ENCODE results near the gene PDXK.
A peak's percentile ranks its signal among the peaks of the same experiment; 100 is the strongest.

The PDXK gene

DNA sequence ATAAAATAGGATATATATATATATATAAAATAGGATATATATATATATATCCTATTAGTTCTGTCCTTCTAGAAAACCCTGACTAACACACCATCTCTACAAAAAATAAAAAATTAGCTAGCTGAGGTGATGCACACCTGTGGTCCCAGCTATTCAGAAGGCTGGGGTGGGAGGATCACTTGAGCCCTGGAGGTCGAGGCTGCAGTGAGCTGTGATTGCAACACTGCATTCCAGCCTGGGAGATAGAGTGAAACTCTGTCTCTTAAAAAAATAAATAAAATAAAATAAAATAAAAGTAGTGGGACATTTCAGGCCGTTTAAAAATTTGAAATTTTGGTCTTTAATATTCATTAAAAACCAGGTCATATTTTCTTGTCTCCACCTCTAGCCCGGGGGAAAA is 66.2 kb downstream of the PDXK start:
- DNase-seq = no peak

DNA sequence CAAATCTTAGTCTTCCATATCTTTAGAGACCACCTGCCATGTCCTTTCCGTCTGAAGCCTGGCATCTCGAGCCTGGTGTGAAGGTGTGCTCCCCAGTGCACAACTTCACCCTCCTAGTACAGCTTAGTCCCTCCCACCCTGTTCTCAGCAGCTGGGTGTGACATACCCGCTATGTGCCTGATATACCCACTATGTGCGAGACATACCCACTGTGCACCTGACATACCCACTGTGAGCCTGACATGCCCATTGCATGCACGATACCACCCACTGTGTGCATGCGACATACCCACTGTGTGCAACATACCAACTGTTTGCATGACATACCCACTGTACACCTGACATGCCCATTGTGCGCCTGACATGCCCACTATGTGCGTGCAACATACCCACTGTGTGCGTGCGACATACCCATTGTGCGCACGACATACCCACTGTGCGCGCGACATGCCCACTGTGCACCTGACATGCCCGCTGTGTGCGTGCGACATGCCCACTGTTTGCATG is 67.4 kb downstream of the PDXK start:
- DNase-seq = no peak

DNA sequence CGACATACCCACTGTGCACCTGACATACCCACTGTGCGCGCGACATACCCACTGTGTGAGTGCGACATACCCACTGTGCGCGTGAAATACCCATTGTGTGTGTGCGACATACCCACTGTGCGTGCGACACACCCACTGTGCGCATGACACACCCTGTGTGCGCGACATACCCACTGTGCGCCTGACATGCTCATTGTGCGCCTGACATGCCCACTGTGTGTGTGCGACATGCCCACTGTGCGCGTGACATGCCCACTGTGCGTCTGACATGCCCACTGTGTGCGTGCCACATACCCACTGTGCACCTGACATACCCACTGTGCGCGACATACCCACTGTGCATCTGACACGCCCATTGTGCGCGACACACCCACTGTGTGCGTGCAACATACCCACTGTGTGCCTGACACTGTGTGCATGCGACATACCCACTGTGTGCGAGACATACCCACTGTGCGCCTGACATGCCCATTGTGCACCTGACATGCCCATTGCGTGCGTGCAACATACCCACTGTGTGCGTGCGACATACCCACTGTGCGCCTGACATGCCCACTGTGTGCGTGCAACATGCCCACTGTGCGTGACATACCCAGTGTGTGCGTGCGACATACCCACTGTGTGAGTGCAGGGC is 68.0 kb downstream of the PDXK start:
- DNase-seq = no peak

DNA sequence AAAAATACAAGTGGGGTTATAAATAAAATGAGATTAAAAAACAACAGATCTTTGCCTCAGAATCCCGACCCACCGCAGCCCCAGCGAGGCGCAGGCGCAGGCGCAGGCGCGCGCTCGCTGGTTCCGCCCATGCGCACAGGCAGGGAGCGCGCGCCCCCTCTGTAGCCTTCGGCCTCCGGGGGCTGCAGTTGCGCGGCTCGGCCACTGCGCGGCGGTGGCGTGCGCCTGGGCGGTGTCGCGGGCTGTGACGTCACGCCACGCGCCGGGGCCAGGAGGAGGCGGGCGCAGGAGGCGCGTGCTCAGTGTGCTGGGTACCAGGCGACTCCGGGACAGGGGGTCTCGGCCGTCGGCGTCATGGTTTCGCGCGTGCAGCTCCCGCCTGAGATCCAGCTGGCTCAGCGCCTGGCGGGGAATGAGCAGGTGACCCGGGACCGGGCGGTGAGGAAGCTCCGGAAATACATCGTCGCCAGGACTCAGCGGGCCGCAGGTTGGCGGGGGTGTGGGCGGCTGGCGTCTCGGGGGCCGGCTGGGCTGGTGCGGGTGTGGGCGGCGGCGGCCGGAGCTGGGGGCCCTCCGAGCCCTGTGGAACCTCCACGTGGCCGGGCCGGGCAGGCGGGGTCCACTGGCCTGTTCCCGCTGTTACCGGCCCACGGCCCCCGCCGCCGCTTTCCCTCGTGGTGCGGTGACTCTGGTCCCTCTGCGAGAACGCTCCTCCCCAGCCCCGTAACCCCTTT is 70.5 kb downstream of the PDXK start, which contains the start of gene RRP1:
RRP1 (plus strand) TSS at position 302 of the 734 bp plus-strand sequence; CDS start at position 355, 53 bp downstream.
- peak; percentile 81 to 83 for DNase-seq

DNA sequence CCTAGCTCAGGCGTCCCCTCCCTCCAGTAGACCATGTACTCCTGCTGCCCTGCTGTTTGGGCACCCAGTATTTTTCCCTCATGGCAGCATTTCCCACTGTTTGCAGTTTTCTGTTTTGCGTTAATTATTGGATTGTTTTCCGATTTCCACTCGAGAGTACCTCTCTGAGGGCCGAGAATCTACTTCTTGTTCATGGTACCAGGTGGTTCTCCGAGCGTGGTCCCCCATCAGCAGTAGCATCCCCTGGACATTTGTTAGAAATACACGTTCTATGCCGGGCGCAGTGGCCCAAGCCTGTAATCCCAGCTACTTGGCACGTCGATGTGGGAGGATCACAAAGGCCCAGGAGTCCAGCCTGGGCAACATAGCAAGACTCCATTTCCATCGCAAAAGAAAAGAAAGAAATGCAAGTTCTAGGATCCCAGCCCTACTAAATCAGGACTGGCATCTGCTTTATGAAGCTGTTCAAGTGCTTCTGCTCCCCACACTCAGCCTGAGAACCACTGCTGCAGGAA is 71.1 kb downstream of the PDXK start:
- no peak for DNase-seq

DNA sequence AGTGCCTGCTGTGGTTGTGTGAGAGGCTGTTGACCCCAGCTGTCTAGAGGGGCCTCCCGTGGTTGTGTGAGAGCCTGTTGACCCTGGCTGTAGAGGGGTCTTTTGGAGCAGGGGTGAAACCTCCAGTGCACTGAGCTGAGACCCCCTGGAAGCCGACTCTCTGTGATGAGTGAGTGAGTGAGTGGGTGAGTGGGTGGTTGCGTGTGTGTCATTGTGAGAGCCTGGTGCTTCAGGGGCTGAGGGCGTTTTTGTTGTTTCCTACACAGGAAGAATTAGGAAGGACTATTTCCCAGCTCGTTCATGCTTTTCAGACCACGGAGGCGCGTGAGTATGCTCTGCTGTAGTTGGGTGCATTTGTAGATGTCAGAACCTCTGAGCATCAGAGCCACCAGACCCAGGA is 73.5 kb downstream of the PDXK start:
- DNase-seq = no peak

DNA sequence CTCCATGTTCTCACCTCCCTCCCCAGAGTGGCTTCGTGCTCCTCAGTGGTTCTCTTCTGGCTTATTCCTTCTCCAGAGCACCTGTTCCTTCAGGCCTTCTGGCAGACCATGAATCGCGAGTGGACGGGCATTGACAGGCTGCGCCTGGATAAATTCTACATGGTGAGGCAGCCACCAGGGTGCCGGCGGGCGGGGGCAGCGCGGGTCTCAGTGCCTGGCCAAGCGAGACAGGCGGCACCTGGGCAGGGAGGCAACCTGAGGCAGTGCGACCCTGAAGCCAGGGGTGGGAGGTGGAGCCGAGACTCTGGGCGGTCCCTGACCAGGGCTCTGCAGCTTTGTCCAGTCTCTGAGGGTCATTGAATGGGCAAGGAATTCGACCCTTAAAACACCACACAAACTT is 74.3 kb downstream of the PDXK start:
- no peak for DNase-seq

DNA sequence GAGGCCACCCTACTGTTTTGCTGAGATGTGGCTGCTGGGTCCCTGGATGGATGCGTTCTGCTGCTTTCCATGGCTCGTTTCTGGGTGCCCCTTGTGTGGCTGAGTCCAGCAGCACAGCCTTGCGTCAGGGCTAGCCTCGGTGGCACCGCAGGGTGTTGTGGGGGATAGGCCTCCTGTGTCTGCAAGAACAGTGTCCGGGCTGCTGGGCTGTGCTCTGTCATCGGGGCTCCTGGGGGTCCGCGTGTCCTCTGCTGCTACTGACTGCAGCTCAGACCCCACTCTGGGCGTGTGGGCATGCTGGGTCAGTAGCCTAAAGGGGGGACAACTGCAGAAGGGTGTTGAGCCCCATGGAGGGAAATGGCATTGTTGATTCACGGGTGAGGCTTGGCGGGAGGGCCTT is 75.4 kb downstream of the PDXK start:
- DNase-seq = no peak

DNA sequence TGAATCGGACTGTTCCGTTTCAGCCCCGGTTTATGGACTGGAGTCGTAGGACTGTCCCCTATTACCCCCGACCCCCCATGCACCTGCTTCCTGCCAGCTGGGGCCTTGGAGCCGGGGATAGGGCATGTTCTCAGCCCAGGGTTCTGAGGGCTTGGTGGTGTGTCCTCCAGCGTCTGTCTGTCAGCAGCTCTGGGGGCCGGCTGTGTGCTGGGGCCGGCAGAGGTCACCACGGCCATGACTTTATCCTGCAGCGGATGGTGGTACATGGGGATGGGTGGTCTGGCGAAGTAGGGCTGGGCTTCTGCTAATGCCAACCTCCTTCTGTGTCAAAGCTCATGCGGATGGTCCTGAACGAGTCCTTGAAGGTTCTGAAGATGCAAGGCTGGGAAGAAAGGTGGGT is 75.9 kb downstream of the PDXK start:
- no peak for DNase-seq

DNA sequence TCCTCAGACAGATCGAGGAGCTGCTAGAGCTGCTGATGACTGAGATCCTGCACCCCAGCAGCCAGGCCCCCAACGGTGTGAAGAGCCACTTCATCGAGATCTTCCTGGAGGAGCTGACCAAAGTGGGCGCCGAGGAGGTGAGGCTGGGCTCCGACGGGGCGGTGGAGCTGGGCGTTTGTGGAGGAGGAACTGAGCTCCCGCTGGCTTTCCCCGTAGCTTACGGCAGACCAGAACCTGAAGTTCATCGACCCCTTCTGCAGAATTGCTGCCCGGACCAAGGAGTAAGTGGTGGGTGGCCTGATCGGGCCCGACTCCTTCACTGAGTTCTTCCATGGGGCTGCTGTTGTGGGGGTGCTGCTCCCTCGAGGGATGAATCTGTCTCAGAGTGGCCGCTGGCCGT is 78.5 kb downstream of the PDXK start:
- DNase-seq = no peak

DNA sequence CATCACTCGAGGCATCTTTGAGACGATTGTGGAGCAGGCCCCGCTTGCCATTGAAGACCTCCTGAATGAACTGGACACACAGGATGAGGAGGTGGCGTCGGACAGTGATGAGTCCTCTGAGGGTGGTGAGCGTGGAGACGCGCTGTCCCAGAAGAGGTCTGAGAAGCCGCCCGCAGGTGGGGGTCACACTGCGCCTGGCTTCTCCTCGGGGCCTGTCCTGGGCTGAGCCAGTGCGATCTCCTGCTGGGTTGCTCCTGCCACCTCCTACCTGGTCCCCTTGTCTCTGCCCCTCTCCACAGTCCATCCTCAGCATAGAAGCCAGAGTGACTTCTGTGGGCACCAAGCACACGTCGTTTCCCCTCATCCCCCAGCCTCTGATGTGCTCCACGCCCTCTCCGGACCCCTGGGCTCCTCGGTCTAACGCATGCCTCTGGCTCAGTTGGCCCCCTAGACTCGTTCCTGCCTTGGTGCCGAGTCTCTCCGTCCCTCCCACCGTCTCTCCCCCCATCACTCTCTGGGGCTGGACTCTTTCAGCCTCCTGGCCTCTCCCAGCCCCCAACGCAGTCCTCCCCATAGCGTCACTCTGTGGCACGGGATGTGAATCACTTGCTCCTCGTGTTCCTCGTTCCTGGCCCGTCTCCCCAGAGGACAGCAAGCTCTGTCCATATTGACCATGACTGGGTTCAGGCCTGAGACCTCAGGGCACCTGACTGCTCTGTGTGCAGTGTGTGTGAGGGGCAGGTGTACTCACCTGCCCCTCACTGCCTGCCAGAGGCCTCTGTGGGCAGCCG is 79.2 kb downstream of the PDXK start:
- DNase-seq = no peak

DNA sequence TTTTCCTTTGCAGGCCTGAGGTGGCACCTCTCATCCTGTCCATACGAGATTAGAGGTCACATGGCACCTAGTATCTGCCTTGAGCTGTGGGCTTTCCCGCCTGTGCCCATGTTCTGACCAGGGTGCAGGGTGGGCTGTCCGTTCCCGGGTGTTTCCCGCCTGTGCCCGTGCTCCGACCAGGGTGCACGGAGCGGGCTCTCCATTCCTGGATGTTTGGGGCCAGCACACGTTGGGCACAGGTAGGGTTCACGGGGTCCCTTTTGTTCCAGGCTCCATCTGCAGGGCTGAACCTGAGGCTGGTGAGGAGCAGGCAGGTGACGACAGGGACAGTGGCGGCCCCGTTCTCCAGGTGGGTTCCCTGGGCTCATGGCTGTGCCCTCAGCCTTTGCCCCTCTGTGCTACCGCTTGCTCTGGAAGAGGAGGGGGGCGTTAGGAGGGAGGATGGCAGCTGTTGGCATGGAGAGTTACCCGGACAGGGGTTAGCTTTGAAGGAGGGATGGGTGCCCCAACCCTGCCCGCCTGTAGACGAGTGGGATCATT is 80.4 kb downstream of the PDXK start:
- DNase-seq = no peak

DNA sequence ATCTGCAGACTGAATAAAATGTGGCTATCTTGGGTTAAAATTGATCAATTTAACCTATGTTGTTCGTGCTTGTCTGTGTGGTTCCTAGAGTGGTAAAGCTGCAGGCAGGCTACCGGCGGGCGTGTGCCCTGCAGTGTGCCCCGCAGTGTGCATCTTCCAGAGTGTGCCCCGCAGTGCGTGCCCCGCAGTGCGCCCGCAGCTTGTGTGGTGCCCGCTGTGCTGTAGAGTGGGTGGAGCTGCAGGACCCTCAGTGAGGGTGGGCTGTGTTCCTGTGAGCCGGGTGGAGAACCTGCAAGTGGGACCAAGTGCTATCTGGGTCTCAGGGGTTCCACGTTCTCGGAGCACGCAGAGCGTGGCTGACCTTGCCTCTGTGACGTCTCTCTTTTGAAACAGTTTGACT is 81.2 kb downstream of the PDXK start:
- DNase-seq = no peak

DNA sequence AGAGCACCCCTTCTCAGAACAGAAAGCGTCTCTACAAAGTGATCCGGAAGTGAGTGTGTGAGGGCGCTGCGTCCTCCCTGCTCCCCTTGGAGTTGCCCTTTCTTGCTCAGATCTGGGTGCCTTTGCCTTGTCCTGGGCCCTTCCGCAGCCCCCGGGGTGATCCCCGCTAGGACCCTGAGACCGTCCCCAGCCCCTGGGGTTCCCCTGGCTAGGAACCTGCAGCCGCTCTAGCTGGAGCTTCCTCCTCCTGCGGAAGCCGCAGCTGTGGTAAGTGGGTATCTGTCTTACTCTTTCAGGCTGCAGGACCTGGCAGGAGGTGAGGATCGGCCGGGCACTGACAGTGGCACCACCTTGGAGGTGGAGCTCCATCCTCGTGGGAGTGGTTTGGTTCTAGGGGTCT is 81.6 kb downstream of the PDXK start:
- no peak for DNase-seq

DNA sequence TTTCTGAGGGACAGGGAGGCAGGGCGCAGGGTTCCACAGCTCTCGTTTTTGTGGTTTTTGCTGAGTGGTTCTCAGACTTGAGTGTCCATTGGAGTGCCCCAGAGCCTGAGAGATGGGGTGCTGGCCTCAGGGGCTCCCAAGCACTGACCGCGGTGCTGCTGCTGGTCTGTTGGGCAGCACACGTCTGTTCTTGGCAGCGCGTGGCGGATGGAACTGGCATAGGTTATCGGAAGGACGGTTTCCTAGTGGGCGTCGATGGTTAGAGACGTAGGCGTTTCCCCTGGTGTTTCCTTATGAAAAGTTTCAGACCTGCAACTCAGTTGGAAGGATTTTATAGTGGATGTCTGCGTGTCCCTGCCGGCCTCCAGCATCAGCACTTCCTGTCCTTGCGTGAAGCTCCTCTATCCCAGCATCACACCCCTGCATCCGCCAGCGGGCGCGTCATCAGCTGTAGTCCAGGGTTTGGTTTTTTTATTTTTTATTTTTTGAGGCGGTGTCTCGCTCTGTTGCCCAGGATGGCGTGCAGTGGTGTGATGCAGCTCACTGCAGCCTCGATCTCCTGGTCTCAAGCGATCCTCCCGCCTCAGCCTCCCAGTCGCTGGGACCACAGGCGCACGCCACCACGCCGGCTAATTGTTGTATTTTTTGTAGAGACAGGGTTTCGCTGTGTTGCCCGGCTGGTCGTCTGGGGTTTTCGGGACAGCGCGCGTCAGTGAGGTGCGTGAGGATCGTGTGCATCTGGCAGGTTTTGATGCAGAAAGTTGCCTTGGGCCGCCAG is 82.3 kb downstream of the PDXK start:
- no peak for DNase-seq

DNA sequence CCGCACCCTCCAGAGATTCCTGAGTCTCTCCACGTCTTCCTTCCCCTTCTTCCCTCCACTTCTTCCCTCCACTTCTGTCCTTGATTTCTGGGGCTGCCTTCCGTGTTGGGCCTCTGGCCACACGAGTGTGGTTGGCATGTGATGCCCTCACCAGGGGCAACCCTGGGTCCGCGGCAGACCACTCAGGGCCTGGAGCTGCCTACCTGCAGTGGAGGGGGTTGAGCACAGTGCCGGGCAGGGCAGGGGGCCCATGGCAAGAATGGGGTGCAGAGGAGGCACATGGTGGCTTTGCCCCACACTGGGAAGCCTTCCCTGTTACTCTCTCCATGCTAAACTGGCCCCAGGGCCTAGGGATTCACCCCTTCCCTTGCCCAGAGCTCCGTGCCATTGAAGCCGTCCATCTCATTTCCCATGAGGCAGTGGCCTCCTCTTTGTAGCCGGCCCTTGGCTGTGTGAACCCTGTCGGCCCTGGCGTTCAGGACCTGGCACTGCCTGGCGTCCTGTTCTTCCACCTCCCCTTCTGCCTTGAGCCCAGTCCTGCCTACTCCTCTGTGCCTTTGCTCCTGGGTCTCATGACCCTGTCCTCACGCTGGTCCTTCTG is 83.9 kb downstream of the PDXK start:
- DNase-seq = no peak

DNA sequence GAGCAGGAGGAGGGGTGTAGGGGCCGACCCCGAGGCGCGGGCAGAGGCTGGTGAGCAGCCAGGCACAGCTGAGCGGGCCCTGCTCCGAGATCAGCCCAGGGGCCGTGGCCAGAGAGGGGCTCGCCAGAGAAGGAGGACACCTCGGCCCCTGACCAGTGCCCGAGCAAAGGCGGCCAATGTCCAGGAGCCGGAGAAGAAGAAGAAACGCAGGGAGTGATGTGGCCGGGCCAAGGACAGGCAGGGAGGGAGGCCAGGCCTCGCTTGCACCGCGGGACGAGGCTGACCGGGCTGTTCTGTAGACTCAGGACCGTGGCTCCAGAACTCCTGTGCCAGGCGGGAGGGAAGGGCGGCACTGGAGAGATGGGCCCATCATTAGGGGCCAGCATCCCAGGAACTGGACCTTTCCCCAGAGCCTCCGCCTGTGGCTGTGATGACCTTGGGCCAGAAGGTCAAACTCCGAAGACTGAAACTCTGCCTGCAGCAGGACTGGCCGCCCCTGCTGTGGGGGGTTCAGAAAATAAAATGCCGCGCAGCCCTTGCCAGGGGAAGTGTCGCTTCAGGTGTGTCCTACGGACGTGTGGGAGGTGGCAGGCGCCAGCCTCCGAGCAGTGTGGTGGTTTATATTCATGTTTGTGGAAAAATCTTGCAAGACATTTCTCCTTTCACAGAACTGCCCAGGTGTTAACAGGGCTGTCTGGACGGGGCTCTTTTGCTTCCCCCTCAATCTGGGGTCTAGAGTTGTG is 84.8 kb downstream of the PDXK start:
- DNase-seq = no peak

DNA sequence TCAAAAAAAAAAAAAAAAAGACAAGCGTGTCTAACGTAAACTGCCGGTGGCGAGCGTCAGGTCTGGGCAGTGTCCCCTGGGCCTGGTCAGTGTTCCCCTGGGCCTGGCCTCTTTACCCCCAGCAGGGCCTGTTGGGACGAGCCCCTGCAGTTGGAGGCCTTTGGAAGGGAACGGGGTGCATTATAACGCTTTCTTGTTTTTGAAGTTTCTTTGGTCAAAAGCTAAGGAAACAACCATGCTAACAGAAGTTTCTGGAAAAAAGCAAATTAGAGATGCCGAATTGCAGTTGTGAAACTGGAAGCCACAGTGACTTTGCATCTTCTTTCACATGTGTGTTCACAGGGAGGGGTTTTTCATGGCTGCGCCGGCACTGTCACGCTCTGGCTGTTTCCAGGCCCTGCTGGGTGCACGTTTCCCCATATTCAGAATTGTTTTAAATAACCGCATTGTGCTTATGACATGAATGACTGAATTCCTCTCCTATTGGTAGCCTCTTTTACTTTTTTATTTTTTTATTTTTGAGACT is 86.4 kb downstream of the PDXK start:
- no peak for DNase-seq

DNA sequence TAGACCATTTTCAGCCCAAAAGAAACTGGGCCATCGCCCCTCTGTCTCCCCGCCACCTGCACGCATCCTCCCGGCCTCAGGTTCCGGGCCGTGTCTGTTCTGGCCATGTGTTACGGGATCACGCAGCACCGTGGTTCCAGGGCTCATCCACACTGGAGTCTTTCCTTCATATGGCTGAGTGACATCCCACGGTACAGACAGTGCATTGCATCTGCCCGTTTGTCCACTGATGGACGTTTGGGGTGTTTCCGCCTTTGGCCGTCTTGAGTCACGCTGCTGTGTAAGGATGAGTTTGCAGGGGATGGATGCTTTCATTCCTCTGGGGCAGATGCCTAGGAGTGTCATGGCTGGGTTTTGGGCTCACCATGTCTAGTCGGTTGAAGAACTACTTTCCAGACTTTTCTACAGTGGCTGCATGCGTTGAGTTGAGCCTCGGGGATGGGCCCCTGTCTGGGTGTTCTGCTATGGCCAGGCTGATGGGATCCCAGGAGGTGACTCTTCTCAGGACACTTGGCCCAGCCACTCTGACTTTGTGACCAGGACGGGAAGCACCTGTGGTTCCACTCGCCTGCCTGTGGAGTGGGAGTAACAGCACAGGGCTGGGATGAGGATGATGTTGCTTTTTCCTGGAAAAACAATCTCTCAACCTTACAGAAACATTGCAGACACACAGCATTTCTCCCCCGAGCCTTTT is 87.2 kb downstream of the PDXK start:
- DNase-seq = no peak

DNA sequence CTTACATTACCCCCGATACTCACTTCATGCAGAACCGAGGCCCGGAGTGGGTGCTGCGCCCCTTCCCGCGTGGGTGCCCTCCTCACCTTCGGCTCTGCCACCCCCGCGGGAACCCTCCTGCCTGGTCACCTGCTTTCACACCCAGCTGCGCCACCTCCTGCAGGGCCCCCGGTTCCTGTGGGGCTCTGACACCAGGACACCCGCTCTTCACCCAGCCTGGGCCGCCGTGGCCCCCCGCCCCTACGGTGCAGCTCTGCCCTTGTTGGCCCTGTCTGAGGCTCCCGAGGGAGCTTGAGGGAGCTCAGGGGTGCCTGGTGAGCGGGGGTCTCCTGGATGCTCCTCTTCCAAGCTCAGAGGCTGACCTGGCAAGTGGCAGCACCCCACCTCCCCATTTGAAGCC is 89.4 kb downstream of the PDXK start:
- DNase-seq = no peak

Data from NCI-H2081 (cell line).